ENCODE data around the gene EFNB2. TPM values are rescaled to one million over a fixed set of nuclear protein-coding genes. Genes with fewer than 3 reads are reported as not detected.

Gene EFNB2
- total RNA-seq, 4 donors from 2014 or later, result 8.8 to 65.3 (median 22.7) TPM

DNA sequence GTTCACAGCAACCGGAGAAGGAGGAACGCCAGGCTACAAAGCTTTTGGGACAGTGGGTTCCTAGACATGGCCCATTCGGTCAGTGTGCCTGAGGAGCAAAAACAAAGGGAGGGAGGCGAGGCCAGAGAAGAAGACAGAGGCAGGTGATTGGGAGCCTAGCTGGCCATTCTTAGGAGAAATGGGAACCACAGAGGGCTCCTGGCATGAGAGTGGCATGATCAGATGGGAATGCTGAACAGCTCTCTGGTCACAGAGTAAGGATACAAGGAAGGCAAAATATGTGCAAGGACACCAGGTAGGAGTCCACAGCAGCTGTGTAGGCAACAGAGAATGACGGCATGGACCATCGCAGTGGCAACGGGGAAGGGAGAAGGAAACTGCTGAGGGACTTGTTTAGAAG lies 82.4 kb downstream of the EFNB2 start:
- TF ChIP-seq POLR2A (IDR thresholded peaks at IDR 0.05), result no peak
- TF ChIP-seq, protein P1, sequence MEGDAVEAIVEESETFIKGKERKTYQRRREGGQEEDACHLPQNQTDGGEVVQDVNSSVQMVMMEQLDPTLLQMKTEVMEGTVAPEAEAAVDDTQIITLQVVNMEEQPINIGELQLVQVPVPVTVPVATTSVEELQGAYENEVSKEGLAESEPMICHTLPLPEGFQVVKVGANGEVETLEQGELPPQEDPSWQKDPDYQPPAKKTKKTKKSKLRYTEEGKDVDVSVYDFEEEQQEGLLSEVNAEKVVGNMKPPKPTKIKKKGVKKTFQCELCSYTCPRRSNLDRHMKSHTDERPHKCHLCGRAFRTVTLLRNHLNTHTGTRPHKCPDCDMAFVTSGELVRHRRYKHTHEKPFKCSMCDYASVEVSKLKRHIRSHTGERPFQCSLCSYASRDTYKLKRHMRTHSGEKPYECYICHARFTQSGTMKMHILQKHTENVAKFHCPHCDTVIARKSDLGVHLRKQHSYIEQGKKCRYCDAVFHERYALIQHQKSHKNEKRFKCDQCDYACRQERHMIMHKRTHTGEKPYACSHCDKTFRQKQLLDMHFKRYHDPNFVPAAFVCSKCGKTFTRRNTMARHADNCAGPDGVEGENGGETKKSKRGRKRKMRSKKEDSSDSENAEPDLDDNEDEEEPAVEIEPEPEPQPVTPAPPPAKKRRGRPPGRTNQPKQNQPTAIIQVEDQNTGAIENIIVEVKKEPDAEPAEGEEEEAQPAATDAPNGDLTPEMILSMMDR (IDR thresholded peaks at IDR 0.05), result no peak
- H3K9me3 ChIP-seq, result no peaks in the 10 kb centered on the region
- no peak overlapping the region for H3K27ac ChIP-seq
- no peaks in the 10 kb centered on the region for H3K27me3 ChIP-seq
- H3K4me1 ChIP-seq, result no peaks in the 10 kb centered on the region
- H3K4me3 ChIP-seq, result no peak overlapping the region
- intact Hi-C loops (cut with DNase I; ENCODE audit: low total_unique reads), result no loop called here
- no peaks in the 10 kb centered on the region for H3K36me3 ChIP-seq
- no peak for DNase-seq

DNA sequence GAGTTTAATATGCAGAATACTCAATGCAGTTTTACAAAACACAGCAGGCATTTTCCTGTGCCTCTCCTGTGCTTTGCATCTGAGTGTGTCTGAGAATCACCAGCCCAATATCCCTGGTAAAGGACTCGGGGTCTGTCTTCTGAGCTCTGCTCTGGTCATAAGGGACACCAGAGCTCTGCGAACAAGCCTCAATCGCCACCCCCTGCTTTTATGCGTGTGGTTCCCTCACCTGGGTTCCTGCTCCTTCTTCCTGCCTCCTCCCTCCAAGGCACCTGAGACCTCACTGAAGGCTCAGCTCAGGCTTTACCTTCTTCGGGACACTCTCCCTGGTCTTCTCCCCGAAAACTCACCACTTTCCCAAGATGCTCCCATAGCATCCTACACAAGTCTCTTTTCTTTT lies 84.5 kb downstream of the EFNB2 start:
- no peak for DNase-seq
- intact Hi-C loops (cut with DNase I; ENCODE audit: low total_unique reads), result no loop called here
- H3K27ac ChIP-seq, result no peak overlapping the region
- TF ChIP-seq, protein P1 (IDR thresholded peaks at IDR 0.05), result no peak
- no peak for TF ChIP-seq POLR2A (IDR thresholded peaks at IDR 0.05)
- no peaks in the 10 kb centered on the region for H3K9me3 ChIP-seq
- H3K4me1 ChIP-seq, result no peaks in the 10 kb centered on the region
- no peaks in the 10 kb centered on the region for H3K27me3 ChIP-seq
- no peaks in the 10 kb centered on the region for H3K36me3 ChIP-seq
- H3K4me3 ChIP-seq, result no peak overlapping the region

DNA sequence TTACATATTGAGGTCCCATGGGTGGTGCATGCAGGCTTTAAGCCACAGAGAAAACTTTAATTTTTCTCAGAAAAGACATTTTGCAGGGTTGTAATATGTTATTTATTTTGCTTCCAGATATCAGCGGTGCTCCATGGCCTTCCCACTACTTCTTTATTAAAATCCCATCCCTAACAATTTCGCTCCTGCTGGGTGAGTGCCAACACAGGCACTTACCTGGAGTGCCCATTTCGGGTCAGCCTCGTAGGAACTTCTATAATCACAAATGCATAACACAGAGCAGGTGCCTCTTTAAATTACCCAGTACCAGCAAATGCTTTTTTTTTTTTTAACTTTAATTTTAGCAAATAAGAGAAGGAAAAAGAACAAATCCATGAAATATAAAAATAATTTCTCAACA lies 86.4 kb downstream of the EFNB2 start:
- Histone ChIP-seq H3K4me1 (no peaks in the 10 kb centered on the region), H3K36me3 (no peaks in the 10 kb centered on the region), H3K27me3 (no peaks in the 10 kb centered on the region), H3K9me3 (no peaks in the 10 kb centered on the region), H3K4me3 (no peak overlapping the region), H3K27ac (no peak overlapping the region)
- TF ChIP-seq POLR2A (IDR thresholded peaks at IDR 0.05), result no peak
- TF ChIP-seq, protein P1 (IDR thresholded peaks at IDR 0.05), result no peak
- intact Hi-C loops (cut with DNase I; ENCODE audit: low total_unique reads), result no loop called here
- DNase-seq, result no peak

DNA sequence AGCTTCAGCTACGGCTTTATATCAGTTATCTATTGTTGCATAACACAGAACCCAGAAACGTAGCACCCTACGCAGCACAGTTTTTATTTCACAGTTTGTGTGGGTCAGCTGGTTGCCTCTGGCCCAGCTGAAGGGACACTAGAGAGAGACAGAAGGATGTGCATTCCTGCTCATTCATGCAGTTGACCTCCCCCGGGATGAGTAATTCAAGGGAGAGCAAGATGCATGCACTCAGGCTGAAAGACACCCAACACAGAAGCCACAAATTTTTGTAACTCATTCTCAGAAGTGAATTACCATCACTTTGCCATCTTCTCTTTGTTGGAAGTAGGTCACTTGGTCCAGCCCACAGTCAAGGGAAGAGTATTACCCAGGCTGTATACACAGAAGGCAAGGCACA lies 89.5 kb downstream of the EFNB2 start:
- H3K27me3 ChIP-seq, result no peaks in the 10 kb centered on the region
- intact Hi-C loops (cut with DNase I; ENCODE audit: low total_unique reads), result no loop called here
- TF ChIP-seq, protein P1 (IDR thresholded peaks at IDR 0.05), result no peak
- no peak for TF ChIP-seq POLR2A (IDR thresholded peaks at IDR 0.05)
- H3K27ac ChIP-seq, result no peak overlapping the region
- DNase-seq, result no peak
- H3K9me3 ChIP-seq, result no peaks in the 10 kb centered on the region
- no peak overlapping the region for H3K4me3 ChIP-seq
- H3K4me1 ChIP-seq, result no peaks in the 10 kb centered on the region
- H3K36me3 ChIP-seq, result no peaks in the 10 kb centered on the region

DNA sequence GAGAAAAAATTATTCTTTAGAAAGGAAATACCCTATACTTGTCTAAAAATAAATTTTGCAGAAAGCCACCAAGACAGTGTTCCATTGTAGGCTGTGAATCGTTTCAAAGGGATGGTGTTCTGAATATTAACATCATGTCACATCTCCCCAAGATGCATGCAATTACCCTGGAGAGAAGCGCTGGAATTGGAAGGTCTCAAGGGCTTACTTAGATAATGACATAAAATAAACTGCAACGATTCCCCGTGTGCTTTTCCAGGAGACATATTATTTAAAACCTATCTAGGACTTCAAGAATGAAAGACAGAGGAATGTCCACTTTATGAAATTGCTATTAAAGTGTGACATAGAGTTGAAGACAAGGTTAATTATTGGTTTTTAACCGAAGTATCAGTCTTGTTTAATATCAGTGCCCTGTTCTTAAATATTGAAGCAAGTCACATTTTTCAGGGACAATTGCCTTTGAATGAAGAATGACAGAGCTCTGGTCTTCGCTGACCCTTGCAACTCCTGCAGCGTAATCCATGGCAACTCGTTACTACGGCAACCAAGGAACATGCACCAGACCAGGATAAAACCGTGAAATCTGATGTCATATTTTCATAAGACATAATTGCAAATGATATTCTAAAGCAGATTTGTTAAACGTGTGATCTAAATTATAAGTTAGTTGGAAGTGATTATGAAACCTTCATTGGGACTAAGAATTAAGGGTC lies 91.7 kb downstream of the EFNB2 start:
- no peaks in the 10 kb centered on the region for H3K4me1 ChIP-seq
- no peaks in the 10 kb centered on the region for H3K27me3 ChIP-seq
- H3K9me3 ChIP-seq, result no peaks in the 10 kb centered on the region
- H3K27ac ChIP-seq, result no peak overlapping the region
- intact Hi-C loops (cut with DNase I; ENCODE audit: low total_unique reads), result no loop called here
- DNase-seq, result no peak
- TF ChIP-seq, protein P1 (IDR thresholded peaks at IDR 0.05), result no peak
- no peak for TF ChIP-seq POLR2A (IDR thresholded peaks at IDR 0.05)
- H3K4me3 ChIP-seq, result no peak overlapping the region
- H3K36me3 ChIP-seq, result no peaks in the 10 kb centered on the region
